ENCODE data around the gene HPN.
"Not testable (repeated sequence)": the region's sequence is repeated elsewhere in the genome, so short reads cannot be mapped to it uniquely, and the experiment has no call there.

Gene HPN

GRCh38 chr19:35011091-35011689, 30.3 kb upstream of the HPN start:
- TF ChIP-seq CTCF (IDR thresholded peaks at IDR 0.05; ENCODE audit: insufficient read depth, low read depth, low read length, missing control alignments), result no peak
- no peak for DNase-seq (ENCODE audit: low read depth)
- H3K4me3 ChIP-seq (ENCODE audit: low read length), result no peak overlapping the region

DNA sequence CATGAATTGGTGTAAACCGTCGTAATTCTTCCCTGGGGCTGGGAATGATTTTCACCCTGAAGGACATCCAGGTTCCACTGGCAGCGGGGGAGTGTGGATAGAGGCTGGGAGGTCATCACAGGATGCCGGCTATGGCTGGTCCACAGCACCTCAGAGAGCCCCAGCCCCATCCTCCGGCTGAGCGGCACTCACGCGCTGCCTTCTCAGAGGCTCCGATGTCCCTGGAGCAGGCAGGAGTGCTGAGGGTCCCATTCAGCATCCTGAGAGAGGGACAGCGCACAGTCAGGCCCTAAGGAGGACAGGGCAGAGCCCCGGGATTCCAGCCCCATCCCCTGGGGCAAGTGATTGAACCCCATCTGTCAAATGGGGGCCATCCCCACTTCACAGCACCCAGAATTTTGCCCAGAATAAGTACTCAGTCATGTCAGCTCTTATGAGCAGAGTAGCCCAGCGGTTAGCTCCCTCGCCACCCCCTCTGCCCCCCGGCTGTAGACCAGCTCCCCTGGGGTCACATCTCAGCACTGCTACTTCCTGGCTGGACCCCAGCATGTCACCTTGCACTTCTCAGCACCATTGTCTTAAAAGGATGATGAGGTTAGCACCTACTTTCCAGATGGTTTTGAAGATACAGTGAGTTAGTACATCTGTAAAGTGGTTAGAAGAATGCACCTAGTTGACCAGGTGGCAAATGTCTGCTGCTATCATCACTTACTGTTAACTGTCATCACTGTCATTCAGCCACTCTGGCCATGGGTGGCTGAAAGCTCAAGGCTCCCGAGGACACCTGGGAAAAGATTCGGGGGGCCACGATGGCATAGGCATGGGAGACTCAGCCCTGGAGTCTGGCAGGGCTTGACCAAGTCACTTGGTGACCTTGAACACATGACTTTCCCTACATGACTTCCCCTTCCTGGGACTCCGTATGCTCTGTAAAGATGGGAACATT, 29.5 kb upstream of the HPN start:
- TF ChIP-seq CTCF (IDR thresholded peaks at IDR 0.05; ENCODE audit: insufficient read depth, low read depth, low read length, missing control alignments), result no peak
- no peak overlapping the region for H3K4me3 ChIP-seq (ENCODE audit: low read length)
- DNase-seq (ENCODE audit: low read depth), result no peak

DNA sequence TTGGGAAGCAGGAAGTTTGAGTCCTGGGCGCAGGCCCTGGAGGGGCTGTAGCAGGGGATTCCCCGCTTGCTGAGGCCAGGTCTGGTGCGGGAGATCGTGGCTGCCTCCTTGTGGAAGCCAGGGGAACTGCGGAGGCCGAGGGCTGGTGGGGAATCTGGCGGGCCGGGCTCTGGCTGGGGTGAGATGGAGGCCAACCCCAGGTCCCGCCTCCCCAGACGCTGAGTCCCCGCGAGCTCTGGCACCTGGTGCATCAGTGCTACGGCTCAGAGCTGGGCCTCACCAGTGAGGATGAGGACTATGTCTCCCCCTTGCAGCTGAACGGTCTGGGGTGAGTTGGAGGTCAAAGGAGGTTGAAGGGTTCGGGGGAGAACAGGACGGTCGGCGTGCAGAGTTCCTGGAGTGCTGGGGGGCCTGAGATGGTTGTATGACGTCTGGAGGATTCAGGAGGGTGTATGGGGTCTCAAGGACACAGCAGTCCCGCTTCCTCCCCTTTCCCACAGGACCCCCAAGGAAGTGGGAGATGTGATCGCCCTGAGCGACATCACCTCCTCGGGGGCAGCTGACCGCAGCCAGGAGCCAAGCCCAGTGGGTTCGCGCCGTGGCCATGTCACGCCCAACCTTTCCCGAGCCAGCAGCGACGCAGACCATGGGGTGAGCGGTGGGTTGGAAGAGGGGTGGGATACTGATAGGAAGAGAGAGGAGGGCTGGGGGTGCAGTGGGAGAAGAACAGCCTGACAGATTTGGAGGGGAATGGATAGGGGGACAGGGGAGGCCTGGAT, 28.3 kb upstream of the HPN start:
- TF ChIP-seq CTCF (IDR thresholded peaks at IDR 0.05; ENCODE audit: insufficient read depth, low read depth, low read length, missing control alignments), result peak; percentile 83
- DNase-seq (ENCODE audit: low read depth), result peak; percentile 41
- H3K4me3 ChIP-seq (ENCODE audit: low read length), result no peak overlapping the region

DNA sequence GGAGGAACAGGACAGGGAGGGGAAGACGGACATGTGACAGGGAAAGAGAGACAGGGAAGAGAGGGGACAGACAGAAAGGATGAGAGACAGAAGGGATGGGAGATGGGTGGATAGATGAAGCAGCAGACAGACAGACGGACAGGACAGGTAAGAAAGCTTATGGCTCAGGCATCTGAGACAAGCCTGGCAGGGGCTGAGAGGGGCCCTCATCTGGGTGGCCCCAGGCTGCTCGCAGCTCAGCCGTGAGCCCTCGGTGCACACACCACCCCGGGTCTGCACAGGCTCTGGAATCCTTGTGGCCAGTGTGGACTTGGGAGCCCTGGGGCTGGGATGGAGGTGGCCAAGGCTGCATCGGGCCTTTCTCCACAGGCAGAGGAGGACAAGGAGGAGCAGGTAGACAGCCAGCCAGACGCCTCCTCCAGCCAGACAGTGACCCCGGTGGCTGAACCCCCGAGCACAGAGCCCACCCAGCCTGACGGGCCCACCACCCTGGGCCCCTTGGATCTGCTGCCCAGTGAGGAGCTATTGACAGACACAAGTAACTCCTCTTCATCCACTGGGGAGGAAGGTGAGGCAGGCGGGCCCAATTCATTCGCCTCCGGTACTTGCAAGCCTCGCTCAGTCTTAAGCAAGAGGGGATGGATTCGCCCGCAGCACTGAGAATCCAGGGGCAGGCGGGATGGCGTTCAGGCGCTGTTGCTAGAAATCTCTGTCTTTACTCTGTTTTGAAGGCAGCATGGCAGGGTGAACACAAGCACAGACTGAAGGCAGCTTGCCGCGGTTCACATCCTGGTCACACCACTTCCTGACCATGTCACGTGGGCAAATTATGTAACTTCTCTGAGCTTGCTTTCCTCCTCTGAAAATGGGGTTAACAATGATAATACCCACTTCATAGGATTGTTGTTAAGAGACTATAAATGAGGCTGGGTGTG, 27.4 kb upstream of the HPN start:
- no peak for TF ChIP-seq CTCF (IDR thresholded peaks at IDR 0.05; ENCODE audit: insufficient read depth, low read depth, low read length, missing control alignments)
- H3K4me3 ChIP-seq (ENCODE audit: low read length), result no peak overlapping the region
- DNase-seq (ENCODE audit: low read depth), result no peak

DNA sequence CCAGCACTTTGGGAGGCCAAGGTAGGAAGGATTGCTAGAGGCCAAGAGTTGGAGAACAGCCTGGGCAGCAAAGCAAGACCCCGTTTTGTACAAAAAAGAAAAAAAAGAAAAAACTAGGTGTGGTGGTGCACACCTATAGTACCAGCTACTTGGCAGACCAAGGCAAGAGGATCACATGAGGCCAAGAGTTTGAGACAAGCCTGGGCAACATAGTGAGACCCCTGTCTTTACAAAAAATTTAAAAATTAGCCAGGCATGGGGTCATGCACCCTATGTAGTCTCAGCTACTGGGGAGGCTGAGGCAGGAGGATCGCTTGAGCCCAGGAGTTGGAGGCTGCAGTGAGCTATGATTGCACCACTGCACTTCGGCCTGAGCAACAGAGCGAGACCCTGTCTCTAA, 26.7 kb upstream of the HPN start:
- not testable (repeated sequence) for H3K4me3 ChIP-seq (ENCODE audit: low read length); DNase-seq (ENCODE audit: low read depth)

DNA sequence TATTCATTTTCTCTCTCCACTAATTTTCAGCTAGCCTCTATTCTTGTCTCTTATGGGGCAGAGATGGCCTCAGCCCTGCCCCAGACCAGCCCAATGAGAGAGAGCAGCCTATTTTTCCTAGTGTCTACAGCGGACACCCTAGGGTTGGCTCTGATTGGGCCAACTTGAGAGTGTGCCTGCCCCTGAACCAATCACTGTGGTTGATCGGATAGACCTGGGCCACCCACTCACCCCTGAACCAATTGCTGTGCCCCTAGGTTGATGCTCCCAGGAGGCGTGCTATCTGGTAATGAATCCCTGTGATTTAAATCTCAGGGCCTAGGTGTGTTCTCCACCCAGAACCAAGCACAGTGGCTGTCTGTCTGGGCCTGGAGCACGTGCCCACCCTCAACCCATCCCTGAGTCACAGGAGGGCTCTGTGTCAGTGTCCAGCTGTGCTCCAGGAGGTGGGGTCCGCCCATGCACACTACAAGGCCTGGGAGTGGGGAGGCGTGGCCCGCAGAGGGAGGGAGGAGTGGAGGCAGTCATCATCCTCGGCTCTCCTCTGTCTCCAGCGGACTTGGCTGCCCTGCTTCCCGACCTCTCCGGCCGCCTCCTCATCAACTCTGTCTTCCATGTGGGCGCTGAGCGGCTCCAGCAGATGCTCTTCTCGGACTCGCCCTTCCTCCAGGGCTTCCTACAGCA, 26.1 kb upstream of the HPN start:
- H3K4me3 ChIP-seq (ENCODE audit: low read length), result no peak overlapping the region
- no peak for TF ChIP-seq CTCF (IDR thresholded peaks at IDR 0.05; ENCODE audit: insufficient read depth, low read depth, low read length, missing control alignments)
- DNase-seq (ENCODE audit: low read depth), result no peak

All from epithelial cell of esophagus (primary cell).